ENCODE results near the gene DHRSX.
"Not testable (repeated sequence)": the region's sequence is repeated elsewhere in the genome, so short reads cannot be mapped to it uniquely, and the experiment has no call there.

Gene DHRSX

GRCh38 chrX:2500803-2501558, at the start of gene DHRSX, which contains the start of gene ZBED1:
Gene DHRSX (minus strand): TSS chrX:2500976. CDS start chrX:2500925, 51 bp downstream.
Gene ZBED1 (minus strand): TSS chrX:2500976. CDS start chrX:2490719, 10,257 bp downstream.
- peak in 2 of 3 experiments; percentile 15 to 50 for DNase-seq (ENCODE audit: low read depth in 3 of 3)

- DNase-seq (ENCODE audit: low read depth in 3 of 3) = no peak
Observed at GRCh38 chrX:2549876-2550275, 49.1 kb upstream of the DHRSX start.

GRCh38 chrX:2548711-2549423, 48.1 kb upstream of the DHRSX start:
- DNase-seq (ENCODE audit: low read depth in 3 of 3) = no peak

GRCh38 chrX:2547736-2548135, 47.0 kb upstream of the DHRSX start:
- DNase-seq (ENCODE audit: low read depth in 3 of 3) = no peak

GRCh38 chrX:2546496-2546895, 45.7 kb upstream of the DHRSX start:
- DNase-seq (ENCODE audit: low read depth in 3 of 3) = no peak

GRCh38 chrX:2545144-2545543, 44.4 kb upstream of the DHRSX start:
- no peak for DNase-seq (ENCODE audit: low read depth in 3 of 3)

- no peak for DNase-seq (ENCODE audit: low read depth in 3 of 3)
Observed at GRCh38 chrX:2542826-2543521, 42.2 kb upstream of the DHRSX start.

- no peak for DNase-seq (ENCODE audit: low read depth in 3 of 3)
Observed at GRCh38 chrX:2541603-2542002, 40.8 kb upstream of the DHRSX start.

GRCh38 chrX:2540426-2540947, 39.7 kb upstream of the DHRSX start:
- no peak for DNase-seq (ENCODE audit: low read depth in 3 of 3)

GRCh38 chrX:2539586-2539985, 38.8 kb upstream of the DHRSX start:
- DNase-seq (ENCODE audit: low read depth in 3 of 3) = no peak

- DNase-seq (ENCODE audit: low read depth in 3 of 3) = no peak
Observed at GRCh38 chrX:2538031-2538757, 37.4 kb upstream of the DHRSX start.

- no peak for DNase-seq (ENCODE audit: low read depth in 3 of 3)
Observed at GRCh38 chrX:2536974-2537373, 36.2 kb upstream of the DHRSX start.

- no peak for DNase-seq (ENCODE audit: low read depth in 3 of 3)
Observed at GRCh38 chrX:2536141-2536540, 35.4 kb upstream of the DHRSX start.

GRCh38 chrX:2534261-2535021, 33.7 kb upstream of the DHRSX start:
- DNase-seq (ENCODE audit: low read depth in 3 of 3) = not testable (repeated sequence)

- no peak for DNase-seq (ENCODE audit: low read depth in 3 of 3)
Observed at GRCh38 chrX:2533424-2533823, 32.6 kb upstream of the DHRSX start.

GRCh38 chrX:2526390-2526789, 25.6 kb upstream of the DHRSX start:
- DNase-seq (ENCODE audit: low read depth in 3 of 3) = no peak

GRCh38 chrX:2523911-2524310, 23.1 kb upstream of the DHRSX start:
- DNase-seq (ENCODE audit: low read depth in 3 of 3) = no peak

GRCh38 chrX:2521927-2522386, 21.2 kb upstream of the DHRSX start:
- DNase-seq (ENCODE audit: low read depth in 3 of 3) = no peak

- DNase-seq (ENCODE audit: low read depth in 3 of 3) = no peak
Observed at GRCh38 chrX:2521092-2521926, 20.5 kb upstream of the DHRSX start.

- DNase-seq (ENCODE audit: low read depth in 3 of 3) = no peak
Observed at GRCh38 chrX:2520539-2520938, 19.8 kb upstream of the DHRSX start.
